HepG2 (cell line): ENCODE data around the gene SSX2IP. TPM values are rescaled to one million over a fixed set of nuclear protein-coding genes. Genes with fewer than 3 reads are reported as not detected.

Source experiments
- BRD4 ChIP-seq: sonication (generic); formaldehyde crosslinking; IDR thresholded peaks from 2 replicates; pipeline ENCODE4 v1.4.0; 2020; ENCODE audit warnings: missing genetic modification reagents
- CEBPG ChIP-seq: IDR thresholded peaks from 2 replicates; pipeline ENCODE4 v1.6.1; 2016
- FIP1L1 ChIP-seq: fragments of 200-400 bp; formaldehyde crosslinking; IDR thresholded peaks from 2 replicates; pipeline ENCODE4 v1.6.1; 2018; ENCODE audit warnings: low read depth, mild to moderate bottlenecking, low read length, moderate library complexity, borderline replicate concordance; ENCODE audit not compliant: insufficient read depth
- GATAD2A ChIP-seq: IDR thresholded peaks from 2 replicates; pipeline ENCODE4 v1.6.1; 2016
- KAT7 ChIP-seq: IDR thresholded peaks from 2 replicates; pipeline ENCODE4 v1.6.1; 2018; ENCODE audit warnings: borderline replicate concordance, missing compliant biosample characterization
- KMT2A ChIP-seq: sonication (generic); formaldehyde crosslinking; IDR thresholded peaks from 2 replicates; pipeline ENCODE4 v1.4.0; 2020; ENCODE audit warnings: missing genetic modification reagents
- PITX1 ChIP-seq: sonication (generic); formaldehyde crosslinking; IDR thresholded peaks from 2 replicates; pipeline ENCODE4 v1.5.1; 2020; ENCODE audit warnings: mild to moderate bottlenecking, missing genetic modification reagents
- POLR2AphosphoS5 ChIP-seq: IDR thresholded peaks from 2 replicates; pipeline ENCODE4 v1.6.1; 2012; ENCODE audit warnings: low read depth, low read length
- RBFOX2 ChIP-seq: fragments of 200-400 bp; formaldehyde crosslinking; IDR thresholded peaks from 2 replicates; pipeline ENCODE4 v1.6.1; 2017; ENCODE audit warnings: low read depth, mild to moderate bottlenecking, low read length
- RNF2 ChIP-seq: fragments of 450-650 bp; conservative IDR thresholded peaks from 2 replicates; pipeline ENCODE4 v1.6.1; 2016; ENCODE audit warnings: low read depth
- SALL1 ChIP-seq: sonication (generic); formaldehyde crosslinking; IDR thresholded peaks from 2 replicates; pipeline ENCODE4 v1.8.0; 2022; ENCODE audit warnings: mild to moderate bottlenecking, missing genetic modification reagents
- SIN3B ChIP-seq: fragments of 150-350 bp; IDR thresholded peaks from 2 replicates; pipeline ENCODE4 v1.6.1; 2014; ENCODE audit warnings: low read length
- TSC22D2 ChIP-seq: sonication (generic); formaldehyde crosslinking; IDR thresholded peaks from 2 replicates; pipeline ENCODE4 v1.5.1; 2020; ENCODE audit warnings: missing genetic modification reagents, mild to moderate bottlenecking, borderline replicate concordance
- WIZ ChIP-seq: sonication (generic); formaldehyde crosslinking; IDR thresholded peaks from 2 replicates; pipeline ENCODE4 v1.5.1; 2020; ENCODE audit warnings: mild to moderate bottlenecking, missing genetic modification reagents
- ZNF225 ChIP-seq: sonication (generic); formaldehyde crosslinking; IDR thresholded peaks from 2 replicates; pipeline ENCODE4 v1.4.0; 2020; ENCODE audit warnings: mild to moderate bottlenecking, missing genetic modification reagents
- ZNF256 ChIP-seq: sonication (generic); formaldehyde crosslinking; conservative IDR thresholded peaks from 2 replicates; pipeline ENCODE4 v1.4.0; 2020; ENCODE audit warnings: missing genetic modification reagents
- ZNF331 ChIP-seq: sonication (generic); formaldehyde crosslinking; IDR thresholded peaks from 2 replicates; pipeline ENCODE4 v1.4.0; 2020; ENCODE audit warnings: missing genetic modification reagents
- polyA plus RNA-seq, 8 experiments: library from polyadenylated mRNA; depleted of rRNA in 3 of 8; stranded (reverse) in 7 of 8; unstranded in 1 of 8; fragments of >200 nt; fragmentation: Illumina TruSeq in 4 of 8; extraction: Trizol in 4 of 8; gene quantifications; 2 replicates each; pipeline versions ENCODE4 v1.2.1 to v1.2.3, GENCODE V29; 2011 to 2016; ENCODE audit warnings: low read depth in 4 of 8, missing spikeins in 1 of 8, mixed read lengths in 1 of 8; ENCODE audit not compliant: insufficient read depth in 1 of 8
- total RNA-seq, 5 experiments: library from RNA; depleted of rRNA; stranded (reverse); fragments of >200 nt; fragmentation: Illumina TruSeq; extraction: Trizol; gene quantifications; 2 replicates each; pipeline ENCODE4 v1.2.3, GENCODE V29; 2016; ENCODE audit warnings: low read depth in 1 of 5
- TF ChIP-seq, protein P1 (sequence below): fragments of 450-650 bp; IDR thresholded peaks from 2 replicates; pipeline ENCODE4 v1.6.1; 2017; ENCODE audit warnings: mild to moderate bottlenecking
- TF ChIP-seq, protein P2 (sequence below): sonication (generic); formaldehyde crosslinking; IDR thresholded peaks from 2 replicates; pipeline ENCODE4 v1.4.0; 2020; ENCODE audit warnings: mild to moderate bottlenecking, low read depth, missing genetic modification reagents
- TF ChIP-seq, protein P3 (sequence below): sonication (generic); formaldehyde crosslinking; IDR thresholded peaks from 2 replicates; pipeline ENCODE4 v1.4.0; 2020; ENCODE audit warnings: mild to moderate bottlenecking, missing genetic modification reagents, borderline replicate concordance
- TF ChIP-seq, protein P4 (sequence below): sonication (generic); formaldehyde crosslinking; IDR thresholded peaks from 2 replicates; pipeline ENCODE4 v1.8.0; 2022; ENCODE audit warnings: missing genetic modification reagents, mild to moderate bottlenecking, borderline replicate concordance
- TF ChIP-seq, protein P5 (sequence below): IDR thresholded peaks from 2 replicates; pipeline ENCODE4 v1.6.1; 2012; ENCODE audit warnings: inconsistent platforms

SSX2IP gene
- total and polyA plus RNA-seq, 2 of the 13 experiments (the other 11 are each of a cell fraction or from before 2014, with no cell fraction given): 2.7 to 23.7 TPM

- TF ChIP-seq WIZ (CRISPR knock-in tag): no peak
- TF ChIP-seq, protein P1, sequence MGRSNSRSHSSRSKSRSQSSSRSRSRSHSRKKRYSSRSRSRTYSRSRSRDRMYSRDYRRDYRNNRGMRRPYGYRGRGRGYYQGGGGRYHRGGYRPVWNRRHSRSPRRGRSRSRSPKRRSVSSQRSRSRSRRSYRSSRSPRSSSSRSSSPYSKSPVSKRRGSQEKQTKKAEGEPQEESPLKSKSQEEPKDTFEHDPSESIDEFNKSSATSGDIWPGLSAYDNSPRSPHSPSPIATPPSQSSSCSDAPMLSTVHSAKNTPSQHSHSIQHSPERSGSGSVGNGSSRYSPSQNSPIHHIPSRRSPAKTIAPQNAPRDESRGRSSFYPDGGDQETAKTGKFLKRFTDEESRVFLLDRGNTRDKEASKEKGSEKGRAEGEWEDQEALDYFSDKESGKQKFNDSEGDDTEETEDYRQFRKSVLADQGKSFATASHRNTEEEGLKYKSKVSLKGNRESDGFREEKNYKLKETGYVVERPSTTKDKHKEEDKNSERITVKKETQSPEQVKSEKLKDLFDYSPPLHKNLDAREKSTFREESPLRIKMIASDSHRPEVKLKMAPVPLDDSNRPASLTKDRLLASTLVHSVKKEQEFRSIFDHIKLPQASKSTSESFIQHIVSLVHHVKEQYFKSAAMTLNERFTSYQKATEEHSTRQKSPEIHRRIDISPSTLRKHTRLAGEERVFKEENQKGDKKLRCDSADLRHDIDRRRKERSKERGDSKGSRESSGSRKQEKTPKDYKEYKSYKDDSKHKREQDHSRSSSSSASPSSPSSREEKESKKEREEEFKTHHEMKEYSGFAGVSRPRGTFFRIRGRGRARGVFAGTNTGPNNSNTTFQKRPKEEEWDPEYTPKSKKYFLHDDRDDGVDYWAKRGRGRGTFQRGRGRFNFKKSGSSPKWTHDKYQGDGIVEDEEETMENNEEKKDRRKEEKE: no peak
- no peak for TF ChIP-seq BRD4 (CRISPR knock-in tag)
- no peak for TF ChIP-seq TSC22D2 (CRISPR knock-in tag)
- TF ChIP-seq, protein P2, sequence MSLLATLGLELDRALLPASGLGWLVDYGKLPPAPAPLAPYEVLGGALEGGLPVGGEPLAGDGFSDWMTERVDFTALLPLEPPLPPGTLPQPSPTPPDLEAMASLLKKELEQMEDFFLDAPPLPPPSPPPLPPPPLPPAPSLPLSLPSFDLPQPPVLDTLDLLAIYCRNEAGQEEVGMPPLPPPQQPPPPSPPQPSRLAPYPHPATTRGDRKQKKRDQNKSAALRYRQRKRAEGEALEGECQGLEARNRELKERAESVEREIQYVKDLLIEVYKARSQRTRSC (CRISPR knock-in tag): no peak
- no peak for TF ChIP-seq POLR2AphosphoS5
- no peak for TF ChIP-seq PITX1 (CRISPR knock-in tag)
- no peak for TF ChIP-seq ZNF256 (CRISPR knock-in tag)
- no peak for TF ChIP-seq SIN3B
- no peak for TF ChIP-seq CEBPG (CRISPR knock-in tag)
- TF ChIP-seq, protein P3, sequence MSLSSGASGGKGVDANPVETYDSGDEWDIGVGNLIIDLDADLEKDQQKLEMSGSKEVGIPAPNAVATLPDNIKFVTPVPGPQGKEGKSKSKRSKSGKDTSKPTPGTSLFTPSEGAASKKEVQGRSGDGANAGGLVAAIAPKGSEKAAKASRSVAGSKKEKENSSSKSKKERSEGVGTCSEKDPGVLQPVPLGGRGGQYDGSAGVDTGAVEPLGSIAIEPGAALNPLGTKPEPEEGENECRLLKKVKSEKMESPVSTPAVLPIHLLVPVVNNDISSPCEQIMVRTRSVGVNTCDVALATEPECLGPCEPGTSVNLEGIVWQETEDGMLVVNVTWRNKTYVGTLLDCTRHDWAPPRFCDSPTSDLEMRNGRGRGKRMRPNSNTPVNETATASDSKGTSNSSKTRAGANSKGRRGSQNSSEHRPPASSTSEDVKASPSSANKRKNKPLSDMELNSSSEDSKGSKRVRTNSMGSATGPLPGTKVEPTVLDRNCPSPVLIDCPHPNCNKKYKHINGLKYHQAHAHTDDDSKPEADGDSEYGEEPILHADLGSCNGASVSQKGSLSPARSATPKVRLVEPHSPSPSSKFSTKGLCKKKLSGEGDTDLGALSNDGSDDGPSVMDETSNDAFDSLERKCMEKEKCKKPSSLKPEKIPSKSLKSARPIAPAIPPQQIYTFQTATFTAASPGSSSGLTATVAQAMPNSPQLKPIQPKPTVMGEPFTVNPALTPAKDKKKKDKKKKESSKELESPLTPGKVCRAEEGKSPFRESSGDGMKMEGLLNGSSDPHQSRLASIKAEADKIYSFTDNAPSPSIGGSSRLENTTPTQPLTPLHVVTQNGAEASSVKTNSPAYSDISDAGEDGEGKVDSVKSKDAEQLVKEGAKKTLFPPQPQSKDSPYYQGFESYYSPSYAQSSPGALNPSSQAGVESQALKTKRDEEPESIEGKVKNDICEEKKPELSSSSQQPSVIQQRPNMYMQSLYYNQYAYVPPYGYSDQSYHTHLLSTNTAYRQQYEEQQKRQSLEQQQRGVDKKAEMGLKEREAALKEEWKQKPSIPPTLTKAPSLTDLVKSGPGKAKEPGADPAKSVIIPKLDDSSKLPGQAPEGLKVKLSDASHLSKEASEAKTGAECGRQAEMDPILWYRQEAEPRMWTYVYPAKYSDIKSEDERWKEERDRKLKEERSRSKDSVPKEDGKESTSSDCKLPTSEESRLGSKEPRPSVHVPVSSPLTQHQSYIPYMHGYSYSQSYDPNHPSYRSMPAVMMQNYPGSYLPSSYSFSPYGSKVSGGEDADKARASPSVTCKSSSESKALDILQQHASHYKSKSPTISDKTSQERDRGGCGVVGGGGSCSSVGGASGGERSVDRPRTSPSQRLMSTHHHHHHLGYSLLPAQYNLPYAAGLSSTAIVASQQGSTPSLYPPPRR (CRISPR knock-in tag): no peak
- no peak for TF ChIP-seq RBFOX2
- TF ChIP-seq, protein P4, sequence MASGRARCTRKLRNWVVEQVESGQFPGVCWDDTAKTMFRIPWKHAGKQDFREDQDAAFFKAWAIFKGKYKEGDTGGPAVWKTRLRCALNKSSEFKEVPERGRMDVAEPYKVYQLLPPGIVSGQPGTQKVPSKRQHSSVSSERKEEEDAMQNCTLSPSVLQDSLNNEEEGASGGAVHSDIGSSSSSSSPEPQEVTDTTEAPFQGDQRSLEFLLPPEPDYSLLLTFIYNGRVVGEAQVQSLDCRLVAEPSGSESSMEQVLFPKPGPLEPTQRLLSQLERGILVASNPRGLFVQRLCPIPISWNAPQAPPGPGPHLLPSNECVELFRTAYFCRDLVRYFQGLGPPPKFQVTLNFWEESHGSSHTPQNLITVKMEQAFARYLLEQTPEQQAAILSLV: peak; percentile 67; the same call in 1 of the 2 replicates
- TF ChIP-seq RNF2: no peak; the same call in 1 of the 2 replicates
- no peak for TF ChIP-seq GATAD2A (CRISPR knock-in tag)
- TF ChIP-seq FIP1L1: no peak
- no peak for TF ChIP-seq ZNF331 (CRISPR knock-in tag)
- no peak for TF ChIP-seq KMT2A (CRISPR knock-in tag)
- TF ChIP-seq ZNF225 (CRISPR knock-in tag): no peak; the same call in 1 of the 2 replicates
- TF ChIP-seq KAT7 (CRISPR knock-in tag): no peak
- TF ChIP-seq, protein P5, sequence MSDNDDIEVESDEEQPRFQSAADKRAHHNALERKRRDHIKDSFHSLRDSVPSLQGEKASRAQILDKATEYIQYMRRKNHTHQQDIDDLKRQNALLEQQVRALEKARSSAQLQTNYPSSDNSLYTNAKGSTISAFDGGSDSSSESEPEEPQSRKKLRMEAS: peak; percentile 32
- TF ChIP-seq SALL1 (CRISPR knock-in tag): peak; percentile 61; the same call in 1 of the 2 replicates
Observed at GRCh38 chr1:84620720-84621313, 69.4 kb downstream of the SSX2IP start (continued).
